Measurements from ENCODE around the gene MESD.

Gene MESD

GRCh38 chr15:80951941-80952340 lies 37.7 kb downstream of the MESD start:
- Histone ChIP-seq H3K36me3 (ENCODE audit: control insufficient read depth, insufficient read depth, low read length) (no peaks in the 10 kb centered on the region), H3K4me3 (ENCODE audit: insufficient read depth, low read depth, low read length) (no peak overlapping the region)
- WGBS, 2 experiments: 91 to 92% methylated on average over 5 of the region's 5 CpGs

GRCh38 chr15:80950291-80951078 lies 39.1 kb downstream of the MESD start:
- Histone ChIP-seq H3K27me3 (ENCODE audit: control insufficient read depth, insufficient read depth, low read length, poor library complexity, severe bottlenecking) (no peaks in the 10 kb centered on the region), H3K27ac (ENCODE audit: insufficient read depth, low read depth, low read length, poor library complexity, severe bottlenecking) (no peak overlapping the region)
- 93 to 94% methylated on average over 8 of the region's 8 CpGs for WGBS, 2 experiments

More at GRCh38 chr15:80951941-80952340, 37.7 kb downstream of the MESD start:
- Histone ChIP-seq H3K9me3 (ENCODE audit: control insufficient read depth, low read length) (no peaks in the 10 kb centered on the region), H3K27me3 (ENCODE audit: control insufficient read depth, insufficient read depth, low read length, poor library complexity, severe bottlenecking) (no peaks in the 10 kb centered on the region), H3K27ac (ENCODE audit: insufficient read depth, low read depth, low read length, poor library complexity, severe bottlenecking) (no peak overlapping the region), H3K4me1 (ENCODE audit: control insufficient read depth, insufficient read depth, low read length) (peaks cover 12% of the 10 kb centered on the region)

DNA sequence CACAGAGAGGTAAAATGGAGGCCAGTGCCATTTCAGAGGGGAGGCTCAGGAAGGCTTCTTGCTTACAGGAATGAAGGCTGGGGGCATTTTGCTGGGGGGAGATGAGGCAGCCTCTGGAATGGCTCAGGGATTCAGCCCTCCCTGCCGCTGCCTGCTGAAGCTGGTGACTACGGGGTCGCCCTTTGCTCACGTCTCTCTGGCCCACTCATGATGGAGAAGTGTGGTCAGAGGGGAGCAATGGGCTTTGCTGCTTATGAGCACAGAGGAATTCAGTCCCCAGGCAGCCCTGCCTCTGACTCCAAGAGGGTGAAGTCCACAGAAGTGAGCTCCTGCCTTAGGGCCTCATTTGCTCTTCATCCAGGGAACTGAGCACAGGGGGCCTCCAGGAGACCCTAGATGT lies 39.9 kb downstream of the MESD start:
- Histone ChIP-seq H3K27ac (ENCODE audit: insufficient read depth, low read depth, low read length, poor library complexity, severe bottlenecking) (no peak overlapping the region), H3K36me3 (ENCODE audit: control insufficient read depth, insufficient read depth, low read length) (no peaks in the 10 kb centered on the region), H3K4me3 (ENCODE audit: insufficient read depth, low read depth, low read length) (no peak overlapping the region), H3K4me1 (ENCODE audit: control insufficient read depth, insufficient read depth, low read length) (peaks cover 11% of the 10 kb centered on the region), H3K27me3 (ENCODE audit: control insufficient read depth, insufficient read depth, low read length, poor library complexity, severe bottlenecking) (no peaks in the 10 kb centered on the region), H3K9me3 (ENCODE audit: control insufficient read depth, low read length) (no peaks in the 10 kb centered on the region)
- 92 to 98% methylated on average over 4 of the region's 4 CpGs for WGBS, 2 experiments

More at GRCh38 chr15:80950291-80951078, 39.1 kb downstream of the MESD start:
- Histone ChIP-seq H3K36me3 (ENCODE audit: control insufficient read depth, insufficient read depth, low read length) (no peaks in the 10 kb centered on the region), H3K4me1 (ENCODE audit: control insufficient read depth, insufficient read depth, low read length) (peaks cover 12% of the 10 kb centered on the region), H3K4me3 (ENCODE audit: insufficient read depth, low read depth, low read length) (no peak overlapping the region), H3K9me3 (ENCODE audit: control insufficient read depth, low read length) (no peaks in the 10 kb centered on the region)

GRCh38 chr15:80948651-80949292 lies 40.8 kb downstream of the MESD start:
- Histone ChIP-seq H3K27ac (ENCODE audit: insufficient read depth, low read depth, low read length, poor library complexity, severe bottlenecking) (no peak overlapping the region), H3K27me3 (ENCODE audit: control insufficient read depth, insufficient read depth, low read length, poor library complexity, severe bottlenecking) (no peaks in the 10 kb centered on the region), H3K36me3 (ENCODE audit: control insufficient read depth, insufficient read depth, low read length) (no peaks in the 10 kb centered on the region), H3K4me3 (ENCODE audit: insufficient read depth, low read depth, low read length) (no peak overlapping the region), H3K9me3 (ENCODE audit: control insufficient read depth, low read length) (no peaks in the 10 kb centered on the region), H3K4me1 (ENCODE audit: control insufficient read depth, insufficient read depth, low read length) (peaks cover 1% of the 10 kb centered on the region)
- 93 to 95% methylated on average over 13 of the region's 13 CpGs for WGBS, 2 experiments

DNA sequence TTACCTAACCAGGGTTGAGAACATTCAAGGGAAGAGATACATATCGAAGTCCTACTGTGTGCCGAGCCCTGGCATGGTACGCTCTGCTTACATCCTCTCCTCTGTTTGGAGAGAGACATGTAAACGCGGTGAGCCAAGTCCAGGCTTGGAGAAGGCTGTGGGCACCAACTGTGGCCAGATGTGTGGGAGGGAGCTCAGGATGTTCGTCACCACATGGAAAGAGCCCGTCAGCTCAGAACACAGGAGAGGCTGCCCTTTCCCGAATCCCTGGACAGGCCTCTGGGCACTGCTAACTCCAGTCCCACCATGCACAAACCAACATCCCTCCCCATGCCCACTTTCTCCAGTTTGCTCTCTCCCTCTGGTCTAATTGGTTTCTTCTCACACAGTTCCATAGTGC lies 43.0 kb downstream of the MESD start:
- Histone ChIP-seq H3K27ac (ENCODE audit: insufficient read depth, low read depth, low read length, poor library complexity, severe bottlenecking) (no peak overlapping the region), H3K4me3 (ENCODE audit: insufficient read depth, low read depth, low read length) (no peak overlapping the region), H3K36me3 (ENCODE audit: control insufficient read depth, insufficient read depth, low read length) (no peaks in the 10 kb centered on the region), H3K9me3 (ENCODE audit: control insufficient read depth, low read length) (no peaks in the 10 kb centered on the region), H3K27me3 (ENCODE audit: control insufficient read depth, insufficient read depth, low read length, poor library complexity, severe bottlenecking) (no peaks in the 10 kb centered on the region), H3K4me1 (ENCODE audit: control insufficient read depth, insufficient read depth, low read length) (no peaks in the 10 kb centered on the region)
- WGBS, 2 experiments: 96% methylated on average over 8 of the region's 8 CpGs

- H3K9me3 ChIP-seq (ENCODE audit: control insufficient read depth, low read length): no peaks in the 10 kb centered on the region
- no peaks in the 10 kb centered on the region for H3K27me3 ChIP-seq (ENCODE audit: control insufficient read depth, insufficient read depth, low read length, poor library complexity, severe bottlenecking)
- 89% methylated on average over 5 of the region's 5 CpGs for WGBS, 2 experiments
These were observed 44.0 kb downstream of the MESD start for GRCh38 chr15:80945605-80946004.

DNA sequence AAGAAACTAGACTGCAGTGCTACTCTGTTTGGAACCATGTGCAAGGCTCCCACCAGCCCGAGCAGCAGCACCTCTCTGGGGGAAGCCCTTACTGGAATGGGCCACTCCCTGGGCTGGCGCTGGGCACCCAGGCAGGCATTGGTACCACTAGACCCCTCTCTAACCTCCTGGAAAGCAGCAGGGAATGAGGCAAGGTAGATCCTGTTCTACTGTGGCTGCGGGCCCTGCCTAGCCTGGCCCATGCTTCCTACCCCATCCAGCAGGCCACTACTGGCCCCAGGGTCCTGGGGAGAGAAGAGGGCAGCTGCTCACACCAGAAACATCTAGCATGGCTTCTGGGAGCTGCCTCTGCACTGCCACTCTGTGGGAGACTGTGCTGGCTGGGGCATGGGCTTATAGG lies 44.8 kb downstream of the MESD start:
- Histone ChIP-seq H3K36me3 (ENCODE audit: control insufficient read depth, insufficient read depth, low read length) (no peaks in the 10 kb centered on the region), H3K27me3 (ENCODE audit: control insufficient read depth, insufficient read depth, low read length, poor library complexity, severe bottlenecking) (no peaks in the 10 kb centered on the region), H3K4me3 (ENCODE audit: insufficient read depth, low read depth, low read length) (no peak overlapping the region), H3K9me3 (ENCODE audit: control insufficient read depth, low read length) (no peaks in the 10 kb centered on the region), H3K4me1 (ENCODE audit: control insufficient read depth, insufficient read depth, low read length) (no peaks in the 10 kb centered on the region), H3K27ac (ENCODE audit: insufficient read depth, low read depth, low read length, poor library complexity, severe bottlenecking) (no peak overlapping the region)
- 90 to 94% methylated on average over 3 of the region's 3 CpGs for WGBS, 2 experiments

More at GRCh38 chr15:80945605-80946004, 44.0 kb downstream of the MESD start:
- no peak overlapping the region for H3K27ac ChIP-seq (ENCODE audit: insufficient read depth, low read depth, low read length, poor library complexity, severe bottlenecking)
- no peaks in the 10 kb centered on the region for H3K4me1 ChIP-seq (ENCODE audit: control insufficient read depth, insufficient read depth, low read length)
- no peak overlapping the region for H3K4me3 ChIP-seq (ENCODE audit: insufficient read depth, low read depth, low read length)
- H3K36me3 ChIP-seq (ENCODE audit: control insufficient read depth, insufficient read depth, low read length): no peaks in the 10 kb centered on the region

DNA sequence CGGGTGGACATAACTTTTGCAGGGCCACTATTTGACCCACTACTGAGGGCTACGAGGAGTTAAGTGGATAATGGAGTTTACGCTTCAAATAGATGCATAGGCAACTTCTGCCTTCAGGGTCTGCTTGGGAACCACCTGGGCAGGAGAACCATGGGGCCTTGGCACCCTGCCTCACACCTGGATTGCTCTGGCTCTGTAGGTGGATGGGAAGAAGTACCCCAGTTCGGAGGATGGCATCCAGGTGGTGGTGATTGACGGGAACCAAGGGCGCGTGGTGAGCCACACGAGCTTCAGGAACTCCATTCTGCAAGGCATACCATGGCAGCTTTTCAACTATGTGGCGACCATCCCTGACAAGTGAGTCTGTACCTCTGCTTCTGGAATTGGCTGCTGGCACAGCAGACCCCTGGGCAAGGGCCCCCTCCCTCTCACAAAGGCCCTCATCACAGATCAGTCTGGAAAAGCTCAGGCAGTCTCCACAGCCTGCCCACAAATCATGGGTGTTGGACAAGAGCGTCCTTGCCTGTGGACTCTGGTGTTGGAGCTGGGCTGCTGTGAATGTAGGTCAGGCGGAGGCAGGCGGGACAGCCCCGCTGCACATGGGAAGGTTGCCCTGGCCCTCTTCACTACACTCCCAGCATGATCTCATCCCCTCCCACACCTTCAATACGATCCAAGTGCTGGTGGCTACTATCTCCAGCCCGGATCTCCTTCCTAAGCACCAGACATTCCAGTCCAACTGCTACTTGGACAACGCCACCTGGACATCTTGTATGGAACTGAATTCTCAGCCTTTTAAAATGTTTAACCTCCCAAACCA lies 46.7 kb downstream of the MESD start:
- 95 to 96% methylated on average over 16 of the region's 16 CpGs for WGBS, 2 experiments
- no peaks in the 10 kb centered on the region for H3K27me3 ChIP-seq (ENCODE audit: control insufficient read depth, insufficient read depth, low read length, poor library complexity, severe bottlenecking)
- no peaks in the 10 kb centered on the region for H3K9me3 ChIP-seq (ENCODE audit: control insufficient read depth, low read length)
- no peaks in the 10 kb centered on the region for H3K4me1 ChIP-seq (ENCODE audit: control insufficient read depth, insufficient read depth, low read length)
- no peaks in the 10 kb centered on the region for H3K36me3 ChIP-seq (ENCODE audit: control insufficient read depth, insufficient read depth, low read length)
- H3K4me3 ChIP-seq (ENCODE audit: insufficient read depth, low read depth, low read length): no peak overlapping the region
- no peak overlapping the region for H3K27ac ChIP-seq (ENCODE audit: insufficient read depth, low read depth, low read length, poor library complexity, severe bottlenecking)

- H3K4me1 ChIP-seq (ENCODE audit: control insufficient read depth, insufficient read depth, low read length): no peaks in the 10 kb centered on the region
- H3K27me3 ChIP-seq (ENCODE audit: control insufficient read depth, insufficient read depth, low read length, poor library complexity, severe bottlenecking): no peaks in the 10 kb centered on the region
- no peak overlapping the region for H3K4me3 ChIP-seq (ENCODE audit: insufficient read depth, low read depth, low read length)
- H3K27ac ChIP-seq (ENCODE audit: insufficient read depth, low read depth, low read length, poor library complexity, severe bottlenecking): no peak overlapping the region
- H3K9me3 ChIP-seq (ENCODE audit: control insufficient read depth, low read length): no peaks in the 10 kb centered on the region
- 80 to 82% methylated on average over 7 of the region's 7 CpGs for WGBS, 2 experiments
- no peaks in the 10 kb centered on the region for H3K36me3 ChIP-seq (ENCODE audit: control insufficient read depth, insufficient read depth, low read length)
These were observed 47.4 kb downstream of the MESD start for GRCh38 chr15:80942266-80942665.

DNA sequence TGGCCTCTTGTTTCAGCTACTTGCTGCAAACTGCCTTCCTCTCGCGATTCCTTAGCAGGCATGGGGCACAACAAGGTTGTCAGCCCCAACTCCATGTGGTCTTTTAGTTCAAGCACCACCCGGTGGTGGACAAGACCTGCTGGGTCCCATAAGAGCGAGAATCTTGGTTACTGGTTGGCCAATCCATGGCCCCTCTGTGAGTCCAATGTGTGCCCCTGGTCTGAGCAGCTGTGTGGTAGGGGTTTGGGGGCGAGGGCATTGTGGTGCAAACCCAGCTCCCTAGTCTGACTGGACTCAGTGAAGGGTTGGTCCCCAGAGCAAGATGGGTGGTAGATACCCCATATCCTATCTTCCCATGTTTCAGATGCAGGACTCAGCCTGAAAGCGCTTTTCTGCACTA lies 48.8 kb downstream of the MESD start:
- WGBS, 2 experiments: 93 to 96% methylated on average over 6 of the region's 6 CpGs
- Histone ChIP-seq H3K27me3 (ENCODE audit: control insufficient read depth, insufficient read depth, low read length, poor library complexity, severe bottlenecking) (no peaks in the 10 kb centered on the region), H3K4me3 (ENCODE audit: insufficient read depth, low read depth, low read length) (no peak overlapping the region), H3K27ac (ENCODE audit: insufficient read depth, low read depth, low read length, poor library complexity, severe bottlenecking) (no peak overlapping the region), H3K4me1 (ENCODE audit: control insufficient read depth, insufficient read depth, low read length) (no peaks in the 10 kb centered on the region), H3K36me3 (ENCODE audit: control insufficient read depth, insufficient read depth, low read length) (no peaks in the 10 kb centered on the region), H3K9me3 (ENCODE audit: control insufficient read depth, low read length) (no peaks in the 10 kb centered on the region)
